MCF 10A (cell line): ENCODE measurements around the gene GALNT8. TPM values are rescaled to one million over a fixed set of nuclear protein-coding genes. Genes with fewer than 3 reads are reported as not detected.

Source experiments
- BruUV-seq: library from RNA; stranded (reverse); fragments of 400-500 nt; replicated peaks from 2 replicates; lab custom pipeline; 2021; lab: Mats Ljungman, UMichigan
- CTCF ChIA-PET: fragments of 300-600 bp; sonication (Branson Sonifier 250); formaldehyde crosslinking; extraction: SDS; loops from one replicate; lab custom pipeline; 2021; ENCODE audit warnings: antibody characterized with exemption, inconsistent platforms; lab: Yijun Ruan, JAX
- POLR2A ChIA-PET: fragments of 300-600, 350-650 bp; sonication (Branson Sonifier 250); formaldehyde crosslinking; extraction: SDS; loops from one replicate; lab custom pipeline; 2020; ENCODE audit warnings: antibody characterized with exemption, inconsistent platforms; lab: Yijun Ruan, JAX
- DNase-seq: peaks from one replicate; pipeline ENCODE4 v3.0.0-alpha.2; 2018; ENCODE audit not compliant: unreplicated experiment
- H3K27ac Mint-ChIP-seq: one replicate; pipeline ENCODE4 v1.8.0; 2022; ENCODE audit warnings: mild to moderate bottlenecking, low read depth, mixed read lengths; ENCODE audit not compliant: unreplicated experiment
- H3K27me3 Mint-ChIP-seq: one replicate; pipeline ENCODE4 v1.8.0; 2022; ENCODE audit warnings: mixed read lengths; ENCODE audit not compliant: insufficient read depth, unreplicated experiment
- H3K36me3 Mint-ChIP-seq: one replicate; pipeline ENCODE4 v1.8.0; 2022; ENCODE audit warnings: mild to moderate bottlenecking, moderate library complexity, mixed read lengths; ENCODE audit not compliant: insufficient read depth, unreplicated experiment
- H3K4me1 Mint-ChIP-seq: one replicate; pipeline ENCODE4 v1.8.0; 2022; ENCODE audit warnings: mixed read lengths; ENCODE audit not compliant: insufficient read depth, unreplicated experiment
- H3K4me3 Mint-ChIP-seq: one replicate; pipeline ENCODE4 v1.8.0; 2022; ENCODE audit warnings: mild to moderate bottlenecking, moderate library complexity, mixed read lengths; ENCODE audit not compliant: unreplicated experiment
- H3K9me3 Mint-ChIP-seq: one replicate; pipeline ENCODE4 v1.8.0; 2022; ENCODE audit warnings: mixed read lengths; ENCODE audit not compliant: unreplicated experiment
- CTCF ChIP-seq: fragments of 200-600 bp; IDR thresholded peaks from one replicate; pipeline ENCODE4 v1.8.0; 2022; ENCODE audit warnings: antibody characterized with exemption, mild to moderate bottlenecking; ENCODE audit not compliant: unreplicated experiment
- intact Hi-C: fragments of 100-400 bp; cut with micrococcal nuclease; formaldehyde crosslinking; loops from 2 replicates; pipeline ENCODE4 v1.14.1; 2022
- total RNA-seq: library from RNA; stranded (reverse); gene quantifications from 2 replicates; pipeline ENCODE4 v1.2.3, GENCODE V29; 2022

The GALNT8 gene
- total RNA-seq, 1 experiment from 2014 or later: not detected

DNA sequence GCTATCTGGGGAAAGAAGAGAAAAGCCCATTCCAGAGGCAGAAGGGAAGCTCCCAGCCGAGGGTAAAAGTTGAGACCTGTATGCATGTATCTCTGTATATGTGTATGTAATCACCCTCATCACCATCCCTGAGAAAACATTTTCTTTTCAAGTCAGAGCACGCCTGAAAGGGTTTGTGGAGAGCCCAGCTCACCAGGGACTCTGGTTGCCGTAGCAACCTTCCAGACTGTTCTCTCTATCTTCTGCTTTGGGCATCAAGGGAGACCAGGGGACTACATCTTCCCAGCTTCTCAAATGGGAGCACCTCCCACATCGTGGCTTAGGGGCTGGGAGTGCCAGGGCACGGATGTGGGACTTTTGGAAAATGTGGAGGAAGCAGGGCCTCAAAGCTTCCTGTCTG is 93.5 kb downstream of the GALNT8 start:
- POLR2A ChIA-PET: no interaction called here
- no peaks in the 10 kb centered on the region for H3K4me1 Mint-ChIP-seq
- H3K9me3 Mint-ChIP-seq: peaks cover 13% of the 10 kb centered on the region
- H3K36me3 Mint-ChIP-seq: no peaks in the 10 kb centered on the region
- H3K27ac Mint-ChIP-seq: no peak overlapping the region
- intact Hi-C loops: no loop called here
- no peak overlapping the region for H3K4me3 Mint-ChIP-seq
- CTCF ChIA-PET: interaction anchor here (0.9 to 1.3 kb wide), 2 partner anchors 44 to 625 kb away, joined by 3 to 4 read pairs; no protein-coding TSS in a partner anchor
- no peak for TF ChIP-seq CTCF
- H3K27me3 Mint-ChIP-seq: peaks cover 28% of the 10 kb centered on the region
- BruUV-seq: no TSS peak
- no peak for DNase-seq

- Mint-ChIP-seq H3K9me3 (peaks cover 13% of the 10 kb centered on the region), H3K27ac (no peak overlapping the region), H3K4me1 (no peaks in the 10 kb centered on the region), H3K4me3 (no peak overlapping the region), H3K36me3 (no peaks in the 10 kb centered on the region), H3K27me3 (peaks cover 36% of the 10 kb centered on the region)
- intact Hi-C loops: no loop called here
- POLR2A ChIA-PET: no interaction called here
- DNase-seq: no peak
- no peak for TF ChIP-seq CTCF
- CTCF ChIA-PET: interaction anchor here (0.9 to 1.3 kb wide), 2 partner anchors 43 to 625 kb away, joined by 3 to 4 read pairs; no protein-coding TSS in a partner anchor
- BruUV-seq: no TSS peak
Observed at GRCh38 chr12:4814485-4814884, 94.3 kb downstream of the GALNT8 start.

- Mint-ChIP-seq H3K27me3 (peaks cover 37% of the 10 kb centered on the region), H3K27ac (no peak overlapping the region), H3K4me1 (no peaks in the 10 kb centered on the region), H3K9me3 (peaks cover under 1% of the 10 kb centered on the region), H3K36me3 (no peaks in the 10 kb centered on the region), H3K4me3 (no peak overlapping the region)
- DNase-seq: no peak
- no peak for TF ChIP-seq CTCF
- ChIA-PET CTCF (interaction anchor here (0.8 kb wide), 1 partner anchor 32 kb away, joined by 3 read pairs; no protein-coding TSS in a partner anchor), POLR2A (no interaction called here)
- BruUV-seq: no TSS peak
- intact Hi-C loops: no loop called here
Observed at GRCh38 chr12:4816744-4817525, 96.7 kb downstream of the GALNT8 start.

DNA sequence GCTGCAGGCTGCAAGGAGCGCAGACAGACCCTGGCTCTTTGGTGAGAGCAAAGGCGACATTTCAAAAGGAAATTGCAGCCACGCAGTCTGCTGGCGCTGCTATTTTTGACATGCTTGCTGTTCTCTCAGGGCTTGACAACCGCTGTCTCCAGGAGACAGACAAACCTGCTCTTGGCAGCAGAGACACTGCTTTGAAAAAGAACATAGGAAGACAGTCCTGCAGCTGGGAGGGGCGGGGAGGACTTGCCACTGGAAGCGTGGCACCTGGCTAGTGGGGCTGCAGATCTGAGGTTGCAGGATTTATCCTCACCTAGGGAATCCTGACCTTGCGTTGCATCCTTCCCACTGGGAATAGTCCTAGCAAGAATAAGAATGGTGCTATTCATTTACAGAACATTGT is 97.7 kb downstream of the GALNT8 start:
- Mint-ChIP-seq H3K4me3 (no peak overlapping the region), H3K36me3 (no peaks in the 10 kb centered on the region), H3K9me3 (no peaks in the 10 kb centered on the region), H3K4me1 (no peaks in the 10 kb centered on the region), H3K27me3 (peaks cover 37% of the 10 kb centered on the region), H3K27ac (no peak overlapping the region)
- intact Hi-C loops: no loop called here
- no peak for TF ChIP-seq CTCF
- ChIA-PET POLR2A (interaction anchor here (0.7 kb wide), 1 partner anchor 426 kb away, joined by 4 read pairs; no protein-coding TSS in a partner anchor), CTCF (interaction anchor here (2.0 kb wide), 1 partner anchor 37 kb away, joined by 6 read pairs; no protein-coding TSS in a partner anchor)
- no TSS peak for BruUV-seq
- no peak for DNase-seq
